ENCODE data around the gene TBKBP1.
"Not testable (repeated sequence)": the region's sequence is repeated elsewhere in the genome, so short reads cannot be mapped to it uniquely, and the experiment has no call there.

TBKBP1 gene

DNA sequence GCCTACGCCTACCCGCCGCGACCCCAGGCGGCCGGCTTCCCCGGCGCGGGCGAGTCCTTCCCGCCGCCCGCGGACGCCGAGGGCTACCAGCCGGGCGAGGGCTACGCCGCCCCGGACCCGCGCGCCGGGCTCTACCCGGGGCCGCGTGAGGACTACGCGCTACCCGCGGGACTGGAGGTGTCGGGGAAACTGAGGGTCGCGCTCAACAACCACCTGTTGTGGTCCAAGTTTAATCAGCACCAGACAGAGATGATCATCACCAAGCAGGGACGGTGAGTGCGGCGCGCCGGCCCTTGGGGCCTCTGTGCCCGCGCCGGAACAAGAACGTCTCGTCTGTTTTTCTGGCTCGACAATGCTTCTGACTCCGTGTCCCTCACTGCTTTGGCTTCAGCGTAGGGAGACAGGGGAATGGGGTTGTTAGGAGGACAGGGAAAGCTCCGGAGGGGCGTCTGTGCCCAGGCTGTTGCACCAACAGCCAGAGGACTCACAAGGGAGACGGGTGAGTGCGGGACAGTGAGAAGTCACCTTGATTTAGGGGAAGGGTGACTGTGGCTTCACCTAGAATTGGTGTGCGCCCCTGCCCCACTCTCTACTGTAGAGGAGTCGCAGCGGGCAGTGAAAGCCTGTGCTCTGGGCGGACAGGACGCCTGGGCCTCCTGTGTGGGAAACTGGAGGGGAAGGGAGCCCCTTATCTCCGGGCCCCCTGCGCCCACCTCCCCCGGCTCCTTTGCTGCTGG, 39.9 kb downstream of the TBKBP1 start:
- Histone ChIP-seq H3K36me3 (ENCODE audit: control insufficient read depth, insufficient read depth, low read length) (no peaks in the 10 kb centered on the region), H3K9ac (ENCODE audit: low read length) (no peak overlapping the region), H3K4me3 (ENCODE audit: low read length) (no peak overlapping the region), H3K27me3 (ENCODE audit: control insufficient read depth, insufficient read depth, low read length) (peaks cover 67% of the 10 kb centered on the region), H3K9me3 (ENCODE audit: control insufficient read depth, low read length) (no peaks in the 10 kb centered on the region), H3K4me1 (ENCODE audit: control insufficient read depth, insufficient read depth, low read length) (peaks cover 7% of the 10 kb centered on the region)

DNA sequence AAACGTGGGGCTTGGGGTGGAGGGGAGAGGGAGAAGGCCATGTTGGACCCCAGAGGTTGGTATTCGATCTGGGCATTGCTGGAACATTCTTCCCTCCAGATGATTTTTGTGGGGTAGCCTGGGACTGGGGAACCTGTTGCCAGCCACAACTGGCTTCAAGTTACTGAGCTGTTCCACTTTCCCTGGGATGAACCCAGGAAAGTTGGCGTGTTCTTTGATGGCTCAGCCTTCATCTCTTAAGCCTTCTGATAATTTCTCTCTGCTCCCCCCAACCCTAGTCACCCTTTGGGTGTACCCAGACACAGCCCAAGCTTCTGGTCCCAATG, 41.1 kb downstream of the TBKBP1 start:
- H3K36me3 ChIP-seq (ENCODE audit: control insufficient read depth, insufficient read depth, low read length), result no peaks in the 10 kb centered on the region
- peaks cover 60% of the 10 kb centered on the region for H3K27me3 ChIP-seq (ENCODE audit: control insufficient read depth, insufficient read depth, low read length)
- peaks cover 7% of the 10 kb centered on the region for H3K4me1 ChIP-seq (ENCODE audit: control insufficient read depth, insufficient read depth, low read length)
- no peak overlapping the region for H3K9ac ChIP-seq (ENCODE audit: low read length)
- H3K9me3 ChIP-seq (ENCODE audit: control insufficient read depth, low read length), result no peaks in the 10 kb centered on the region
- no peak overlapping the region for H3K4me3 ChIP-seq (ENCODE audit: low read length)

DNA sequence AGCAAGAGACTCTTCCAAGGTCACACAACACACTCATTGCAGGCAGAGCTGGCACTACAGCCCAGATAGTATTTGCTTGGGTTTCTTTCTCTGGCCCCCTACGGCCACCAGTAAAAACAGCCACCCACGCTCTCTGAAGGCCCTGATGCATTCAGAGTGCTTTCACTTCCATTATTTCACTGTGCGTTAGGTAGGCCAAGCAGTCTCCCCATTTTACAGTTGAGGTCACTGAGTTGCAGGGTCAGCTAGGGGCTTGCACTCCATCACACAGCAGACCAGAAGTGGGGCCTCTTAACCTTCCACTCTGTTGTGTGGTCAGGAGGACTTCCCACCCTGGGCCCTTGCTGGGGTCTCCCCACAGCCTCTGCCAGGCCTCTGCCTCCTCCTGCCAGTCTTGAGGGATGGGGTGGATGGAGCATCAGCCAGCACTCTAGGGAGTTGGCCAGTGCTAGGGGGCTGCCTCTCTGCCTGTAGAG, 41.6 kb downstream of the TBKBP1 start:
- Histone ChIP-seq H3K4me1 (ENCODE audit: control insufficient read depth, insufficient read depth, low read length) (peaks cover 7% of the 10 kb centered on the region), H3K27me3 (ENCODE audit: control insufficient read depth, insufficient read depth, low read length) (peaks cover 56% of the 10 kb centered on the region), H3K9ac (ENCODE audit: low read length) (no peak overlapping the region), H3K4me3 (ENCODE audit: low read length) (no peak overlapping the region), H3K9me3 (ENCODE audit: control insufficient read depth, low read length) (no peaks in the 10 kb centered on the region), H3K36me3 (ENCODE audit: control insufficient read depth, insufficient read depth, low read length) (no peaks in the 10 kb centered on the region)

DNA sequence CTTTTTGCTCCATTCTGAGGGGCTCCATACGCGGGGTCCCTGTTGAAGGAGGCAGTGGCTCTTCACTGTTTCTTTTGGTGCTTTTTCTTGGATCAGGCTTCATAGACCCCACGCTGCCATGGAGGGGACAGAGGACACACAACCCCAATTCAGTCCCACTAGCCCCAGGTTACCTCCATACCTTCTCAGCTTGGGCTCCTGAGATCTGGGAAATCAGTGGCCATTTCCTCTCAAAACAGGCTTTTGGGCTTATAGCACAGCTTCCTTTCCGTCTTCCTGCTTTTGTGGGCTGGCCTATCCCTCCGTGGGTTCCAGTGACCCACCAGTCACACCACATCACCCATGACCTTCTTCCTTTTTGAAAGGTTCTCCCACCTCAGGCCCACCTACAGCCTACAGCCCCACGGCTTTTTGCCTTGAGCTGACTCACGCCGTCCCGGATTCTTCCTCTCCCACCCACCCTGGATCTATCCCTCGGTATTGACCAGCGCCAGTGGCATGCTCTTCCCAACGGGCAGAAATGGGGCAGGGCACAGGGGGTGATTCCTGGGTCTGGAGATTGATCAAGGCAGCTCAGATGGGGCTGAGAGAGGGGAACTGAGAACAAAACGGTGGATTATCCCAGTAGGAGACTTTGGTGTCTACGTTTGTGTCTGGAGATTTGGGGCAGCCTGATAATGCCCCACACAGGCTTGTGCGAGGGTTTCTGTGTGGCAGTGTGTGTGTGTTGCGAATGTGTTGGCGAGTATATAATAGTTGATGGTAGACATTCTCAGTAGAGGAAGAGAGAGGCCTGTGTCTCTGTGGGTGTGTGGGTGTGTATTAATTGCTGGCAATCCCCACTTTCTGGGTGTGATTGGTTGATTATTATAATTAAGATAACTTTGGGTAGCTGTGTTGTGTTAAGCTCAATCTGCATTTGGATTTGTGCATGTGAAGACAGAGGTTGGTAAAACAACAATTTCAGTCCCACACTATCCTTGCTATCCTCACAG, 42.8 kb downstream of the TBKBP1 start:
- Histone ChIP-seq H3K9me3 (ENCODE audit: control insufficient read depth, low read length) (no peaks in the 10 kb centered on the region), H3K9ac (ENCODE audit: low read length) (no peak overlapping the region), H3K27me3 (ENCODE audit: control insufficient read depth, insufficient read depth, low read length) (peaks cover 48% of the 10 kb centered on the region), H3K4me3 (ENCODE audit: low read length) (no peak overlapping the region), H3K36me3 (ENCODE audit: control insufficient read depth, insufficient read depth, low read length) (no peaks in the 10 kb centered on the region), H3K4me1 (ENCODE audit: control insufficient read depth, insufficient read depth, low read length) (peaks cover 7% of the 10 kb centered on the region)

DNA sequence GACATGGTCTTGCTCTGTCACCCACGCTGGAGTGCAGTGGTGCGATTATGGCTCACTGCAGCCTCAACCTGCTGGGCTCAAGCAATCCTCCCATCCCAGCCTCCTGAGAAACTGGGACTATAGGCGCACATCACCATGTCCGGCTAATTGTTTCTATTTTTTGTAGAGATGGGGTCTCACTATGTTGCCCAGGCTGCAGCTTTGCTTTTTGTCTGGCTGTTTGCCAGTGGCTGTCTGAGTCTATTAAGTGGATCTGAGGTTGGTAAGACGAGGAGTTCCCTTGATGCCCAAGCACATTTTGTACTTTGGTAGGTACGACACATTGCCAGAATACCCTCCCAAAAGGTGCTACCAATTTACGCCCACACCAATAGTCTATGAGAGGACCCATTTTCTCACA, 44.2 kb downstream of the TBKBP1 start:
- Histone ChIP-seq H3K4me3 (ENCODE audit: low read length) (no peak overlapping the region), H3K4me1 (ENCODE audit: control insufficient read depth, insufficient read depth, low read length) (peaks cover 3% of the 10 kb centered on the region), H3K9ac (ENCODE audit: low read length) (no peak overlapping the region), H3K36me3 (ENCODE audit: control insufficient read depth, insufficient read depth, low read length) (no peaks in the 10 kb centered on the region), H3K9me3 (ENCODE audit: control insufficient read depth, low read length) (no peaks in the 10 kb centered on the region), H3K27me3 (ENCODE audit: control insufficient read depth, insufficient read depth, low read length) (peaks cover 39% of the 10 kb centered on the region)

DNA sequence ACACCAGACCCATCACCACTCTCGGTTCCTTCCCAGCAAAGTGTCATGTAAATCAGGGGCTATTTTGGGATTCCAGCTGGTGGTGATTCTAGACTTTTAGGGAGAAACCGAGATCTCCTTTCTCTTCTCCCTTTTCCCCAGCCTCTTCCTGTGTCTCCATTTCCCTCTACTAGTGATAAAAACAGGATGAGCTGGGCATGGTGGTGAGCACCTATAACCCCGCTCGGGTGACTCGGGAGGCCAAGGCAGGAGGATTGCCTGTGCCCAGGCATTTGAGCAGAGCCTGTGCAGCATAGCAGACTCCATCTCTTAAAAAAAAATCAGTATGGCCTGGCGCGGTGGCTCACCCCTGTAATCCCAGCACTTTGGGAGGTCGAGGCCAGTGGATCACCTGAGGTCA, 45.2 kb downstream of the TBKBP1 start:
- H3K36me3 ChIP-seq (ENCODE audit: control insufficient read depth, insufficient read depth, low read length), result no peaks in the 10 kb centered on the region
- no peak overlapping the region for H3K9ac ChIP-seq (ENCODE audit: low read length)
- no peaks in the 10 kb centered on the region for H3K4me1 ChIP-seq (ENCODE audit: control insufficient read depth, insufficient read depth, low read length)
- no peaks in the 10 kb centered on the region for H3K9me3 ChIP-seq (ENCODE audit: control insufficient read depth, low read length)
- peaks cover 36% of the 10 kb centered on the region for H3K27me3 ChIP-seq (ENCODE audit: control insufficient read depth, insufficient read depth, low read length)
- no peak overlapping the region for H3K4me3 ChIP-seq (ENCODE audit: low read length)

DNA sequence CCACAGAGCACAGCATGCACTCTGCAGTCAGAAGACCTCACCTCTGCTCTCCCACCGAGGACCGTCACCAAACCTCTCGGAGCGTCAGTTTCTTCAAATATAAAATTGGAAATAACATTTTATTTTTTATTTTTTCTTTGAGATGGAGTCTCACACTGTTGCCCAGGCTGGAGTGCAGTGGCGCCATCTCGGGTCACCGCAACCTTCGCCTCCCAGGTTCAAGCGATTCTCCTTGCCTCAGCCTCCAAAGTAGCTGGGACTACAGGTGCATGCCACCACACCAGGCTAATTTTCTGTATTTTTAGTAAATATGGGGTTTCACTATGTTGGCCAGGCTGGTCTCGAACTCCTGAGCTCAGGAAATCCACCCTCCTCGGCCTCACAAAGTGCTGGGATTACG, 46.0 kb downstream of the TBKBP1 start:
- H3K9ac ChIP-seq (ENCODE audit: low read length); H3K4me3 ChIP-seq (ENCODE audit: low read length); H3K9me3 ChIP-seq (ENCODE audit: control insufficient read depth, low read length); H3K4me1 ChIP-seq (ENCODE audit: control insufficient read depth, insufficient read depth, low read length); H3K36me3 ChIP-seq (ENCODE audit: control insufficient read depth, insufficient read depth, low read length): not testable (repeated sequence)
- peaks cover 36% of the 10 kb centered on the region for H3K27me3 ChIP-seq (ENCODE audit: control insufficient read depth, insufficient read depth, low read length)

DNA sequence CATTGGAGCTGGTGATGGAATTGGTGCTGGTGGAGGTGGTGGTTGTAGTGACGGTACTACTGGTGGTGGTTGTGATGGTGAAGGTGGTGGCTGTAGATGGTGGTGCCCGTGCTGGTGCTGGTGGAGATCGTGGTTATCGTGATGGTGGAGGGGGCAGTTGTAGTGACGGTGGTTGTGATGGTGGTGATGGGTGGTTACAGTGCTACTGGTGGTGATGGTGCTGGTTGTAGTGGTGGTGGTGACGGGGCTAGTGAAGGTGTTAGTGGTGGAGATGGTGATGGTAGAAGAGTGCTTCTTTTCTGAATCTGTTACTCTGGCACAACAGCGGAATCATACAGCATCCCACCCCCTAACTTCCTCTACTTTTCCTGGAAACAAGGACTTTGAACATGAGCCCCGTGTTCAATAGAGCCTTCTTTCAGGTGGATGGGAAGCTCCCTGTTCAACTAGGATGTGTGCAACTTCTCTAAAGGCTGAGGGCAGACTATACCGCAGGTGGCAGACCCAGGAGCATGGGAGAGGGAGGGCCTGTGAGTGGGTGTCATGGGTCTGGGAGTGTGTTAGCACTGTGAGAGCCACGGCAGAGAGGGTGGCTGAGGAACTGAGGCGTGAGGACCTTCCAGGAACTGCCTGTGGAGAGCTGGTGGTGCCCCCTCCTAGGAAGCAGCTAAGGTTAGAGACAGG, 47.3 kb downstream of the TBKBP1 start:
- no peaks in the 10 kb centered on the region for H3K9me3 ChIP-seq (ENCODE audit: control insufficient read depth, low read length)
- H3K36me3 ChIP-seq (ENCODE audit: control insufficient read depth, insufficient read depth, low read length), result no peaks in the 10 kb centered on the region
- H3K27me3 ChIP-seq (ENCODE audit: control insufficient read depth, insufficient read depth, low read length), result peaks cover 36% of the 10 kb centered on the region

DNA sequence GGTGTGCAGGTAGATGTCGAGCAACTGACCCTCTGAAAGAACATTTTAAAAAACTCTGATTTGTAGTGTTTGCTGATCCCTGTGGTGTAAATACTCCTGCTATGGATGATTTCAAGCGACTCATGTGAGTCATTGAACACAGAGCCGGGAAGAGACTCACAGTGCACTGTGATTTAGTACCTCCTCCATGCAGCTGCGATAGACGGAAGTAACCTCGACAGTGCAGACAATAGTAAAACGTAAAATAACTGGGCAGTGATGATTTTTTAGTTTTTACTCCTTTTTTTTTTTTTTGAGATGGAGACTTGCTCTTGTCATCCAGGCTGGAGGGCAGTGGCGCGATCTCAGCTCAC, 47.8 kb downstream of the TBKBP1 start:
- no peak overlapping the region for H3K9ac ChIP-seq (ENCODE audit: low read length)
- no peaks in the 10 kb centered on the region for H3K9me3 ChIP-seq (ENCODE audit: control insufficient read depth, low read length)
- H3K27me3 ChIP-seq (ENCODE audit: control insufficient read depth, insufficient read depth, low read length), result peaks cover 35% of the 10 kb centered on the region
- no peak overlapping the region for H3K4me3 ChIP-seq (ENCODE audit: low read length)
- H3K4me1 ChIP-seq (ENCODE audit: control insufficient read depth, insufficient read depth, low read length), result no peaks in the 10 kb centered on the region
- no peaks in the 10 kb centered on the region for H3K36me3 ChIP-seq (ENCODE audit: control insufficient read depth, insufficient read depth, low read length)

More for the DNA sequence above, 47.3 kb downstream of the TBKBP1 start:
- Histone ChIP-seq H3K9ac (ENCODE audit: low read length) (no peak overlapping the region), H3K4me3 (ENCODE audit: low read length) (no peak overlapping the region), H3K4me1 (ENCODE audit: control insufficient read depth, insufficient read depth, low read length) (no peaks in the 10 kb centered on the region)

DNA sequence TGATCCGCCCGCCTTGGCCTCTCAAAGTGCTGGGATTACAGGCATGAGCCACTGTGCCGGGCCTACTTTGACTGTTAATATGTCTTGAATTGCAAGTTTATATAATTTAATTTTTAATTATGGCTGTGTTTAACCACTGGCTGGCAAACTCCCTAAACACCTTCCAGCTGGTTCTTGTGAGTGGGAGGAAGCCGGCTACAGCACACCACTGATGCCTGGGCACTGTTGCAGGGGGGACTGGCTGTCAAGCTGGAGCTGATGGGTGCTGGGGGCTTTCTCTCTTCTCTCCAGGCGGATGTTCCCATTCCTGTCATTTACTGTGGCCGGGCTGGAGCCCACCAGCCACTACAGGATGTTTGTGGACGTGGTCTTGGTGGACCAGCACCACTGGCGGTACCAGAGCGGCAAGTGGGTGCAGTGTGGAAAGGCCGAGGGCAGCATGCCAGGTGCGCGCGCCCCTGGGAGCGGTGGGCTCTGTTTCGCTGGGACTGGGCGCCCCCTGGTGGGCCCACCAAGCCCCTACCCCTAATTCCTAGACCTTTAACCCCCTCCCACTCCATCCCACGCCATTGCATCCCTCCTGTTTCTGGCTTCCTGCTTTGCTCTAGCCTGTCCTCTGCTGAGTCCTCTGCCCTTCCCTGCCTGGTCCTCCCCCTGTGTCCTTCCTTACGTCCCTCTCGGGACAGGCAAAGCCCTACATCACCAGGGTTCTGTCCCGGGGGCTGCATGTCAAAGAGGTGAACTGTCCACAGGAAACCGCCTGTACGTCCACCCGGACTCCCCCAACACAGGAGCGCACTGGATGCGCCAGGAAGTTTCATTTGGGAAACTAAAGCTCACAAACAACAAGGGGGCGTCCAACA, 48.6 kb downstream of the TBKBP1 start:
- H3K9me3 ChIP-seq (ENCODE audit: control insufficient read depth, low read length), result no peaks in the 10 kb centered on the region
- no peaks in the 10 kb centered on the region for H3K4me1 ChIP-seq (ENCODE audit: control insufficient read depth, insufficient read depth, low read length)
- H3K9ac ChIP-seq (ENCODE audit: low read length), result no peak overlapping the region
- H3K27me3 ChIP-seq (ENCODE audit: control insufficient read depth, insufficient read depth, low read length), result peaks cover 32% of the 10 kb centered on the region
- H3K36me3 ChIP-seq (ENCODE audit: control insufficient read depth, insufficient read depth, low read length), result no peaks in the 10 kb centered on the region
- no peak overlapping the region for H3K4me3 ChIP-seq (ENCODE audit: low read length)

DNA sequence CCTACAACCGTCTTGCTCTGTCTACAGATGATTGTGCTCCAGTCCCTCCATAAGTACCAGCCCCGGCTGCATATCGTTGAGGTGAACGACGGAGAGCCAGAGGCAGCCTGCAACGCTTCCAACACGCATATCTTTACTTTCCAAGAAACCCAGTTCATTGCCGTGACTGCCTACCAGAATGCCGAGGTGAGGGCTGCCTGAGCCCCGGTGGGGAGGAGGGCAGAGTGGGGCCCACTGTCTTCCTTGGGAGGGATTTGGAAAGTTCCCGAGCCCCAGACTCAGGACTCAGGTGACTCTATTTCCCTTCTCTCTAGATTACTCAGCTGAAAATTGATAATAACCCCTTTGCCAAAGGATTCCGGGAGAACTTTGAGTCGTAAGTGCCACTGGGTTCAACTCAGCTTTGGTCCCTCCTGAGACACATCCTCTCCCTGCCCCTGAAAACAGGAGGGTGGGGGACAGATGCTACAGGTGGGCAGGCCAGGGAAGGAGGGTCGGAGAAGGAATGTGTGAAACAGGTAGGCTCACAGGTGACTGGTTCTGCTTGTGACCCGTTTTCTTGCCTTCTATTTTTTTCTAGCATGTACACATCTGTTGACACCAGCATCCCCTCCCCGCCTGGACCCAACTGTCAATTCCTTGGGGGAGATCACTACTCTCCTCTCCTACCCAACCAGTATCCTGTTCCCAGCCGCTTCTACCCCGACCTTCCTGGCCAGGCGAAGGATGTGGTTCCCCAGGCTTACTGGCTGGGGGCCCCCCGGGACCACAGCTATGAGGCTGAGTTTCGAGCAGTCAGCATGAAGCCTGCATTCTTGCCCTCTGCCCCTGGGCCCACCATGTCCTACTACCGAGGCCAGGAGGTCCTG, 50.4 kb downstream of the TBKBP1 start:
- H3K9me3 ChIP-seq (ENCODE audit: control insufficient read depth, low read length), result no peaks in the 10 kb centered on the region
- no peak overlapping the region for H3K4me3 ChIP-seq (ENCODE audit: low read length)
- H3K27me3 ChIP-seq (ENCODE audit: control insufficient read depth, insufficient read depth, low read length), result peaks cover 32% of the 10 kb centered on the region
- H3K9ac ChIP-seq (ENCODE audit: low read length), result no peak overlapping the region
- H3K36me3 ChIP-seq (ENCODE audit: control insufficient read depth, insufficient read depth, low read length), result no peaks in the 10 kb centered on the region
- H3K4me1 ChIP-seq (ENCODE audit: control insufficient read depth, insufficient read depth, low read length), result no peaks in the 10 kb centered on the region

Measured in mucosa of stomach (tissue), 1 donor.